Measurements from ENCODE around the gene RNF181.
A peak's percentile ranks its signal among the peaks of the same experiment; 100 is the strongest.

Gene RNF181

GRCh38 chr2:85577386-85578242 is 17.9 kb upstream of the RNF181 start, which contains the start of gene VAMP8:
Gene VAMP8 (plus strand): TSS chr2:85577586. CDS start chr2:85577647, 61 bp downstream.
- no peaks in the 10 kb centered on the region for H3K9me3 ChIP-seq
- peak within 1 kb of the TSS; percentile 50 to 55 for H3K27ac ChIP-seq
- TF ChIP-seq, protein P1, sequence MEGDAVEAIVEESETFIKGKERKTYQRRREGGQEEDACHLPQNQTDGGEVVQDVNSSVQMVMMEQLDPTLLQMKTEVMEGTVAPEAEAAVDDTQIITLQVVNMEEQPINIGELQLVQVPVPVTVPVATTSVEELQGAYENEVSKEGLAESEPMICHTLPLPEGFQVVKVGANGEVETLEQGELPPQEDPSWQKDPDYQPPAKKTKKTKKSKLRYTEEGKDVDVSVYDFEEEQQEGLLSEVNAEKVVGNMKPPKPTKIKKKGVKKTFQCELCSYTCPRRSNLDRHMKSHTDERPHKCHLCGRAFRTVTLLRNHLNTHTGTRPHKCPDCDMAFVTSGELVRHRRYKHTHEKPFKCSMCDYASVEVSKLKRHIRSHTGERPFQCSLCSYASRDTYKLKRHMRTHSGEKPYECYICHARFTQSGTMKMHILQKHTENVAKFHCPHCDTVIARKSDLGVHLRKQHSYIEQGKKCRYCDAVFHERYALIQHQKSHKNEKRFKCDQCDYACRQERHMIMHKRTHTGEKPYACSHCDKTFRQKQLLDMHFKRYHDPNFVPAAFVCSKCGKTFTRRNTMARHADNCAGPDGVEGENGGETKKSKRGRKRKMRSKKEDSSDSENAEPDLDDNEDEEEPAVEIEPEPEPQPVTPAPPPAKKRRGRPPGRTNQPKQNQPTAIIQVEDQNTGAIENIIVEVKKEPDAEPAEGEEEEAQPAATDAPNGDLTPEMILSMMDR (IDR thresholded peaks at IDR 0.05): no peak
- intact Hi-C loops (cut with DNase I; ENCODE audit: low total_unique reads): no loop called here
- peak in 1 of 2 donors; percentile 57 for DNase-seq
- H3K4me1 ChIP-seq: peaks cover 0 to 23% (median 10%) of the 10 kb centered on the region in 4 donors
- H3K4me3 ChIP-seq: peak within 1 kb of the TSS; percentile 27 to 33
- H3K27me3 ChIP-seq: no peaks in the 10 kb centered on the region
- H3K36me3 ChIP-seq: peaks cover 0 to 7% (median 0%) of the 10 kb centered on the region in 3 donors

GRCh38 chr2:85578243-85579180 is 17.0 kb upstream of the RNF181 start:
- intact Hi-C loops (cut with DNase I; ENCODE audit: low total_unique reads): no loop called here
- peak; percentile 73 to 80 for DNase-seq
- Histone ChIP-seq H3K4me3 (peak overlapping the region; percentile 27 to 33), H3K4me1 (peaks cover 0 to 23% (median 10%) of the 10 kb centered on the region in 4 donors), H3K36me3 (peaks cover 0 to 7% (median 0%) of the 10 kb centered on the region in 3 donors), H3K9me3 (no peaks in the 10 kb centered on the region), H3K27me3 (no peaks in the 10 kb centered on the region), H3K27ac (peak overlapping the region; percentile 50 to 55)
- TF ChIP-seq, protein P1 (IDR thresholded peaks at IDR 0.05): no peak

GRCh38 chr2:85579266-85579935 is 16.1 kb upstream of the RNF181 start:
- Histone ChIP-seq H3K4me3 (no peak overlapping the region), H3K27ac (peak overlapping the region; percentile 50 to 55), H3K27me3 (no peaks in the 10 kb centered on the region), H3K4me1 (peaks cover 0 to 26% (median 10%) of the 10 kb centered on the region in 4 donors), H3K36me3 (peaks cover 0 to 7% (median 0%) of the 10 kb centered on the region in 3 donors), H3K9me3 (no peaks in the 10 kb centered on the region)
- intact Hi-C loops (cut with DNase I; ENCODE audit: low total_unique reads): no loop called here
- TF ChIP-seq, protein P1 (IDR thresholded peaks at IDR 0.05): no peak
- DNase-seq: peak in 1 of 2 donors; percentile 68

- peaks cover 0 to 34% (median 17%) of the 10 kb centered on the region in 4 donors for H3K4me1 ChIP-seq
- peaks cover 0 to 7% (median 0%) of the 10 kb centered on the region in 3 donors for H3K36me3 ChIP-seq
- intact Hi-C loops (cut with DNase I; ENCODE audit: low total_unique reads): no loop called here
- no peaks in the 10 kb centered on the region for H3K9me3 ChIP-seq
- no peaks in the 10 kb centered on the region for H3K27me3 ChIP-seq
- peak overlapping the region in 1 of 2 donors; percentile 50 for H3K27ac ChIP-seq
- TF ChIP-seq, protein P1 (IDR thresholded peaks at IDR 0.05): no peak
- H3K4me3 ChIP-seq: no peak overlapping the region
- no peak for DNase-seq
Observed at GRCh38 chr2:85580206-85580605, 15.3 kb upstream of the RNF181 start.

DNA sequence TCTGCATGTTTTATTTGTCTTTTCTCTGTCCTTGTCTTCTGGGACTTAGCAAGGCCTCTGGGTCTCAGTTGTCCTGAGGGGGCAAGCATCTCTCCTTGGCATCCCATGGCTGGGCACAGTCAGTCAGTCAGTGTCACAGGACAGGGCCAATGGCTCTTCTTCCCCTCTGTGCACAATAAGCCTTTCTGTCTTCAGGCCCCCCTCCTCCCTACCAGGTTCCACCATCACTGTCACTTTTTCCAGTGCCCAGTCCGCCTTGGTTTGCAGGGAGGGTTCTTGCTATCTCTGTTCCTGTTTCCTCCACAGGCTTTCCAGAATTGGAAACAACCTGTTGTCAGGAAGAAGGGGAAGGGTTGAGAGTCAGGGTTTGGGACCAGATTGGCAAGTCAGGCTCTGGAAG is 13.1 kb upstream of the RNF181 start:
- intact Hi-C loops (cut with DNase I; ENCODE audit: low total_unique reads): no loop called here
- TF ChIP-seq, protein P1 (IDR thresholded peaks at IDR 0.05): no peak
- no peak overlapping the region for H3K4me3 ChIP-seq
- peaks cover 0 to 7% (median 0%) of the 10 kb centered on the region in 3 donors for H3K36me3 ChIP-seq
- H3K27me3 ChIP-seq: no peaks in the 10 kb centered on the region
- H3K9me3 ChIP-seq: no peaks in the 10 kb centered on the region
- DNase-seq: no peak
- H3K27ac ChIP-seq: no peak overlapping the region
- H3K4me1 ChIP-seq: peaks cover 0 to 51% (median 21%) of the 10 kb centered on the region in 4 donors

Measured in tibial artery (tissue), 4 donors.